Small intestine (tissue), 7 donors: Measurements from ENCODE around the gene CELA3A. TPM values are rescaled to one million over a fixed set of nuclear protein-coding genes. Genes with fewer than 3 reads are reported as not detected.

Source experiments
- DNase-seq, 2 donors: peaks; one replicate each; pipeline versions ENCODE4 v3.0.0 to v3.0.0-alpha.2; 2013
- FAIRE-seq: peaks from 2 replicates; lab custom pipeline; 2012; peaks lifted over from hg19 to GRCh38; lab: Jason Lieb, UNC
- H3K27ac ChIP-seq, 3 donors: one replicate each; pipeline ENCODE4 v1.5.1; 2013; ENCODE audit warnings: low read length in 2 of 3, mild to moderate bottlenecking in 2 of 3, control low read depth in 1 of 3, inconsistent platforms in 1 of 3, low read depth in 1 of 3, moderate library complexity in 1 of 3
- H3K27me3 ChIP-seq, 3 donors: one replicate each; pipeline ENCODE4 v1.6.1; 2013; ENCODE audit warnings: low read length in 3 of 3, inconsistent platforms in 1 of 3; ENCODE audit not compliant: control insufficient read depth in 3 of 3, insufficient read depth in 3 of 3
- H3K36me3 ChIP-seq, 3 donors: one replicate each; pipeline ENCODE4 v1.6.1; 2013; ENCODE audit warnings: low read length in 3 of 3, inconsistent platforms in 1 of 3, low read depth in 1 of 3, mild to moderate bottlenecking in 1 of 3, moderate library complexity in 1 of 3; ENCODE audit not compliant: control insufficient read depth in 3 of 3, insufficient read depth in 2 of 3
- H3K4me1 ChIP-seq, 3 donors: one replicate each; pipeline ENCODE4 v1.6.1; 2013; ENCODE audit warnings: low read length in 2 of 3, inconsistent platforms in 1 of 3, low read depth in 1 of 3, mild to moderate bottlenecking in 1 of 3, moderate library complexity in 1 of 3; ENCODE audit not compliant: control insufficient read depth in 3 of 3, insufficient read depth in 2 of 3
- H3K4me3 ChIP-seq, 3 donors: one replicate each; pipeline ENCODE4 v1.5.1; 2013; ENCODE audit warnings: low read length in 3 of 3, control low read depth in 1 of 3, inconsistent platforms in 1 of 3, low read depth in 1 of 3, mild to moderate bottlenecking in 1 of 3, moderate library complexity in 1 of 3
- H3K9me3 ChIP-seq, 2 donors: one replicate each; pipeline ENCODE4 v1.6.1; 2013; ENCODE audit warnings: low read depth in 1 of 2, low read length in 1 of 2; ENCODE audit not compliant: control insufficient read depth in 2 of 2, insufficient read depth in 1 of 2
- WGBS, 3 donors: extraction: QIAGEN DNeasy Blood & Tissue Kit; methylation state at CpG; one replicate each; pipeline ENCODE4 v1.1.7; 2013; 5-methylcytosine and 5-hydroxymethylcytosine counted together
- polyA plus RNA-seq, 4 donors: library from polyadenylated mRNA; stranded (reverse) in 3 of 4; unstranded in 1 of 4; fragments of 200-250 nt in 3 of 4; fragments of 120-200 nt in 1 of 4; gene quantifications; one replicate each; pipeline versions ENCODE4 v1.2.1 to v1.2.3, GENCODE V29; 2013
- donor health status: healthy with polysubstance abuse.
- donor health status: control.
- donor health status: control.
- donor health status: Bipolar disorder and iron deficiency.
- donor health status: healthy.

The CELA3A gene
- polyA plus RNA-seq, 4 donors, result 0.16 to 30.6 (median 4.4) TPM

DNA sequence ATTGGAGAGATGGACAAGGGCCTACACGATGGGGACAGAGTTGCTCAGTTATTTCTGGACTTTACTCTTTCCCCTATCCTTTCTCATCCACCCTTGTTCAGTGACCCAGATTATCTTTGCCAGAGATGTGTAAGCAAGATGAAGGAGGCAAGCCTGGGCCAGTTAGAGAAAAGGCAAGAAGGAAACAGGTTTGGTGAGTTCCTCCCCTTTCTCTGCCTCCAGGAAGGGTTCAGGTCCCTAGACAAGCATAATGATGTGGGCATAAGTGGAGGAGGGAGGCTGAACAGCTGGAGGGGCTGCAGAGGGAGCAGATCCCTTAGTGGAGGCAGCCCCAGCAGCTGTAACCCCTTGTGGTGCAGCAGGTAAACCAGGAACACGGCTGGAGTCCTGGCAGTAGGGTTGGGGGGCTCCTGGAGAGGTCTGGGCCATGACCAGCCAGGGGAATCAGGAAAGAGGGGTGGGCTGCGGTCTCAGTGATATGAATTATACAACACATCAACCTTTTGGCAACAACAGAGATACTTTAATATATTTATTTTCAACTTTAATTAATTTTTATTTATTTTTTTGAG, 41.8 kb downstream of the CELA3A start:
- Histone ChIP-seq H3K27ac (no peak overlapping the region), H3K4me3 (no peak overlapping the region), H3K4me1 (peaks cover 0 to 21% (median 0%) of the 10 kb centered on the region in 3 donors), H3K27me3 (no peaks in the 10 kb centered on the region), H3K36me3 (no peaks in the 10 kb centered on the region), H3K9me3 (no peaks in the 10 kb centered on the region)
- WGBS, 3 donors, result 40 to 62% (median 48%) methylated on average over 3 of the region's 3 CpGs
- FAIRE-seq (no peak), DNase-seq (peak; percentile 59 to 70)

DNA sequence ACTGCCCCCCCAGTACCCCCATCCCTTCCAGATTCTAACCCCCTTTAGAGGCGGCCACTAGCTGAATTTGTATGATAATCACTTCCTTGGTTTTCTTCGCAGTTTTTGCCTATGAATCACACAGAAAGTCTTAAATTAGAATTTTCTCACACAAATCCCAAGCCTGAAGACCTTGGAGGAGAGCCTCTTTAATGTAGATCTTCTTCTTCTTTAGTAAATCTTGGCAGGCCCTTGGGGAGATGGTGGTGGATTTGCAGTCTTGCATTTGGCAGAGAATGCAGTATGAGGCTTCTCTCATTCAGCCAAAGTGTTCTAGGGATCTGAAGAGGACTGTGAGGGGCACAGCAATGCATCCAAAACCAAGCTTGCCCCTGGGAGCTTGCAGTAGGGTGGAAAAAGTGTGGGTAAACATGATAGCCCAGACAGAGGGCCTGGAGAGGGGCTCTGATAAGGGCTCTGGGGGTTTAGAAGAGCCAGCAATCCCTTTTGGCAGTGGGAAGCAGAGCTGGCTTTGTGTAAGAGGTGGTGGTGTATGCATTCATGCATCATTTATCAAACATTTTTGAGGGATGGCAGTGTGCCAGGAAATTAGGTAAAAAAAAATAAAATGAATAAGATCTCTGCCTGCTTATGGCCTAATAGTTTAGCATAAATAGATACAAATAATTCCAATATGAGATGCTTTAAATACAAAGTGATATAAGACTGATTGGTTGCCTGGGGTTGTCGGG, 43.4 kb downstream of the CELA3A start:
- Histone ChIP-seq H3K9me3 (no peaks in the 10 kb centered on the region), H3K4me3 (no peak overlapping the region), H3K36me3 (no peaks in the 10 kb centered on the region), H3K27ac (no peak overlapping the region), H3K27me3 (no peaks in the 10 kb centered on the region), H3K4me1 (peaks cover 0 to 20% (median 0%) of the 10 kb centered on the region in 3 donors)
- WGBS, 3 donors, result 87 to 93% (median 88%) methylated on average over 3 of the region's 3 CpGs
- no peak for FAIRE-seq
- no peak for DNase-seq

DNA sequence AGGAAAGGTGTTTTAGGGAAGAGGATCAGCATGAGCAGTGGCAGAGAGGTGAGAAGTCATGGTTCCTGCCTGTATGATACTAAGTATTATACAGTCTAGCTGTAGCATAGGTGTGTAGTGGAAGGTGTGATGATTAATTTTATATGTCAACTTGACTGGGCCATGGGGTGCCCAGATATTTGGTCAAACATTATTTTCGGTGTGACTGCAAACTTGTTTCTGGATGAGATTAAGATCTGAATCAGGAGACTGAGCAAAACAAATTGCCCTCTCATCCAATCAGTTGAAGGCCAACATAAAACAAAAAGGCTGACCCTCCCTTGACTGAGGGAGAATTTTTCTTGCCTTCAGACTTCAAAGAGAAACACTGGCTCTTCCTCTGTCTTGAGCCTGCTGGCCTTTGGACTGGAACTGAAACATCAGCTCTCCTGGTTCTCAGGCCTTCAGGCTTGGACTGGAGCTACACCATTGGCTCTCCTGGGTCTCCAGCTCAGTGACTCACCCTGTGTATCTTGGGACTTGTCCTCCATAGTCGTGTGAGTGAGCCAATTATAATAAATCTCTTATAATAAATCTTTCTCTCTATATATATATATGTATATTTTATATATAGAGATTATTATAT, 44.3 kb downstream of the CELA3A start:
- H3K4me3 ChIP-seq, result no peak overlapping the region
- H3K4me1 ChIP-seq, result peaks cover 0 to 13% (median 0%) of the 10 kb centered on the region in 3 donors
- no peak overlapping the region for H3K27ac ChIP-seq
- H3K27me3 ChIP-seq, result no peaks in the 10 kb centered on the region
- FAIRE-seq (no peak), DNase-seq (peak in 1 of 2 donors; percentile 50)
- H3K9me3 ChIP-seq, result no peaks in the 10 kb centered on the region
- no peaks in the 10 kb centered on the region for H3K36me3 ChIP-seq
- 53 to 71% (median 60%) methylated on average over 2 of the region's 2 CpGs for WGBS, 3 donors

DNA sequence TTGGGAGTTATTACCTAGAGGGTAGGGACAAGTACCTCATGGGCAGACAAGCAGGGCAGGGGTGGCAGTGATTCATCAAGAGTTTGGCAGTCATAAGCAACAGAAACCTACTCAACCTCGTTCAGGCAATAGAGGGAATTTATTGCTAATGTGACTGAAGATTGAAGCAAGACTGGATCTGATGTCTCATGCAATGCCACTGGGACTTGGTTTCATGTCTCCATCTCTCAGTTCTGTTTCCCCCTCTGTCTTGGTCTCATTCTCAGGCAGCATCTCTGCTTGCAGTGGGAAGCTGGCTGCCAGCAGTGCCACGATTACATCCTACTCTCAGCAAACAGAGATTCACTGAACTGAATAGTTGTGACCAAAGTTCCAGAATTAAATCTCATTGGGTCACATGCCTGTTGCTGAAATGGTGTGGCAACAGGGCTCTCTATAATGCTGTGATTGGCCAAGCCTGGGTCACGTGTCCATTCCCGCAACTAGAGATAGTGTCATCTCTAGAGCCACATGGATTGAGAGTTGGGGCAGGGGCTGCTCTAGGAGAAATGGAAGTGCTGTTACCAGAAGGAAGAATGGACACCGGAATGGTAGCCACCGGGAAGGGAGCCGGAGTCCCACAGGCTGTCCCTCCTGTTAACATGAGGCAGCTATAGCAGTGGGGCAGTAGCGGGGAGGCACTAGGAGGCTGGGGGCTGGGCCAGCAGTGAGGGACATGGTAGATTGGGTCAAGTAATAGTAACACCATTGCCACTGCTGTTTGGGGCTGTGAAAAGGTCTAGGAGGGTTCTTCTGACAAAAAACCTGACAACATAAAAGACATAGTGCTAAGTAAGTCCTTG, 47.1 kb downstream of the CELA3A start:
- 71 to 73% (median 72%) methylated on average over 8 of the region's 8 CpGs for WGBS, 3 donors
- Histone ChIP-seq H3K9me3 (no peaks in the 10 kb centered on the region), H3K4me3 (no peak overlapping the region), H3K27ac (no peak overlapping the region), H3K4me1 (peaks cover 0 to 7% (median 0%) of the 10 kb centered on the region in 3 donors), H3K27me3 (no peaks in the 10 kb centered on the region), H3K36me3 (no peaks in the 10 kb centered on the region)
- no peak for FAIRE-seq
- peak in 1 of 2 donors; percentile 64 for DNase-seq

DNA sequence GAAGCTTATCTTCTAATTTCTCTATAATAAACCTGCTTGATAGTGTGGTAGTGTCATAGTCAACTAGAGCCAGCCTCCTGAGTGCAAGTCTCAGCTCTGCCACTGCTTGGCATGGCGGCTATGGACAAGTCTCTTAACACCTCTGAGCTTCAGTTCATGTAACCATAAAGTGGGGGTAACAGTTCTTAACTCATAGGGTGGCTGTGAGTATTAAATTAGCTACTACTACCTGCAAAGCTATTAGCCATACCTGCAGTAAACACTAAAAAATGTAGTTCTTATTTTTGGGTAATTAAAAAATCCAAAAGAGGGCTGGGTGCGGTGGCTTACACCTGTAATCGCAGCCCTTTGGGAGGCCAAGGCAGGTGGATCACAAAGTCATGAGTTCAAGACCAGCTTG, 48.9 kb downstream of the CELA3A start:
- Histone ChIP-seq H3K27me3 (no peaks in the 10 kb centered on the region), H3K4me1 (peaks cover 0 to 14% (median 3%) of the 10 kb centered on the region in 3 donors), H3K36me3 (peaks cover 0 to 3% (median 0%) of the 10 kb centered on the region in 3 donors), H3K9me3 (no peaks in the 10 kb centered on the region), H3K4me3 (no peak overlapping the region), H3K27ac (no peak overlapping the region)
- 96 to 99% (median 98%) methylated on average over 3 of the region's 3 CpGs for WGBS, 3 donors
- DNase-seq (no peak), FAIRE-seq (no peak)

DNA sequence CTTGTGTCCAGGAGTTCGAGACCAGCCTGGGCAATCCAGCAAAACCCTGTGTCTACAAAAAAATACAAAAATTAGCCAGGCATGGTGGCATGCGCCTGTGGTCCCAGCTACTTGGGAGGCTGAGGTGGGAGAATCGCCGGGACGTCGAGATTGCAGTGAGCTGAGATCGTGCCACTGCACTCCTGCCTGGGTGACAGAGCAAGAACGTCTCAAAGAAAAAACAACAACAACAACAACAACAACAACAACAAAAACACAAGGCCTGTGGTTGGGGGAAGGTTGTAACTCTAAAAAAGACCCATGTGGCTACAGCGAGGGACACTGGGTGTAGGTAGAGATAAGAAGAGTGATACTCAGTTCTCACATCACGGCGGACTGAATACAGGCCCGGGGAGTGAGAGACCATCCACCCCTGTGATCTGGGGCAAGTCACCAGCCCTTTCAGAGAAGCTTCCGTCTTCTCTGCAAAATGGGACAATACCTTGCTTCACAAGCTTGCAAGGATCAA, 50.2 kb downstream of the CELA3A start:
- 85 to 91% (median 86%) methylated on average over 13 of the region's 13 CpGs for WGBS, 3 donors
- Histone ChIP-seq H3K9me3 (no peaks in the 10 kb centered on the region), H3K4me3 (no peak overlapping the region), H3K4me1 (peaks cover 4 to 18% (median 5%) of the 10 kb centered on the region in 3 donors), H3K27ac (peak overlapping the region in 1 of 3 donors; percentile 100), H3K36me3 (peaks cover 0 to 6% (median 0%) of the 10 kb centered on the region in 3 donors), H3K27me3 (no peaks in the 10 kb centered on the region)
- FAIRE-seq (no peak), DNase-seq (no peak)

DNA sequence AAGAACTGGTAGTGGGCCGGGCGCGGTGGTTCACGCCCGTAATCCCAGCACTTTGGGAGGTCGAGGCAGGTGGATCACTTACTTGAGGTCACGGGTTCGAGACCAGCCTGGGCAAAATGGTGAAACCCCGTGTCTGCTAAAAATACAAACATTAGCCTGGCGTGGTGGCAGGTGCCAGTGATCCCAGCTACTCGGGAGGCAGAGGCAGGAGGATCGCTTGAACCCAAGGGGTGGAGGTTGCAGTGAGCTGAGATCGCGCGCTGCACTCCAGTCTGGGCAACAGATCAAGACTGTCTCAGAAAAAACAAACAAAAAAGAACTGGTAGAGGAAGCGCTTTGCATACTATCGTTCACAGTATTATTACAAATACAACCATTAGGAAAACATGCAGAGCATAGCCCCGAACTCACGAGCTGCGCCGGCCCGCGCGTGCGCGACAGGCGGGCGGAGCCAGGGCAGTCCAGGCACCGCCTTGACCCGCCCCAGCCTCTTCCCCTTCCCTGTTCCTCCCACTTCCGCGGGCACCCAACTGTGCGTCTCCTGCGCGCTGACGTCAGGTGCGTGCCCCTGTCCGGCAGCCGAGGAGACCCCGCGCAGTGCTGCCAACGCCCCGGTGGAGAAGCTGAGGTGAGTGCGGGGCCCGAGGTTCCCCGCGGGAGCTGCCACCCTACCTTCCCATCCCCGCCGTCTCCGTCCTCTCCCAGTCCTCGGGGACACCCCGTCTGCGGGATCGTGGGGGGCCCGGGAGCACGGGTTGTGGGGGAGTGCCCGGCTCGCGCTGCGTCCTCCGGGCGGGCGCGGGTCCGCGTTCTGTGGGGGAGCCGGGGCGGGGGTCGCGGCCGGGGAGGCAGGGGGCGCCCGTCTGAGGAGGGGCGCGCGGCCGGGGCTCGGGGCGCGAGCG, 50.9 kb downstream of the CELA3A start, which contains the start of gene CDC42:
TSS of gene CDC42 (plus strand) at position 595 of the 902 bp plus-strand sequence. CDS start 25,770 bp downstream, outside the sequence.
- Histone ChIP-seq H3K4me3 (peak within 1 kb of the TSS; percentile 90 to 99 (median 95)), H3K27ac (peak within 1 kb of the TSS; percentile 94 to 100 (median 97)), H3K9me3 (no peaks in the 10 kb centered on the region), H3K36me3 (peaks cover 0 to 8% (median 4%) of the 10 kb centered on the region in 3 donors), H3K4me1 (peaks cover 4 to 18% (median 5%) of the 10 kb centered on the region in 3 donors), H3K27me3 (no peaks in the 10 kb centered on the region)
- no peak for FAIRE-seq
- 15 to 26% (median 25%) methylated on average over 35 to 81 of the region's 81 CpGs for WGBS, 3 donors
- peak; percentile 98 for DNase-seq
